PFSK-1 (cell line): Measurements from ENCODE around the gene PPFIBP2.

Experiments
- FOXP2 ChIP-seq: optimal IDR thresholded peaks from 2 replicates; pipeline ENCODE3; 2011; ENCODE audit warnings: borderline replicate concordance, control low read depth, inconsistent platforms; ENCODE audit not compliant: insufficient read depth; ENCODE audit errors: extremely low read length, extremely low read depth
- POLR2AphosphoS5 ChIP-seq: IDR thresholded peaks from 2 replicates; pipeline ENCODE4 v1.6.1; 2012; ENCODE audit warnings: low read depth, mild to moderate bottlenecking, control low read depth, low read length, moderate library complexity
- REST ChIP-seq, 2 experiments: IDR thresholded peaks; 2 replicates each; pipeline versions ENCODE4 v1.6.1 to v1.8.0; 2011 to 2012; ENCODE audit warnings: low read depth in 2 of 2, low read length in 2 of 2, control low read depth in 1 of 2, inconsistent platforms in 1 of 2, mild to moderate bottlenecking in 1 of 2, moderate library complexity in 1 of 2; ENCODE audit not compliant: insufficient read depth in 1 of 2
- SIN3A ChIP-seq: IDR thresholded peaks from 2 replicates; pipeline ENCODE4 v1.6.1; 2012; ENCODE audit warnings: mild to moderate bottlenecking, low read length, moderate library complexity, borderline replicate concordance; ENCODE audit not compliant: insufficient read depth
- TAF1 ChIP-seq: IDR thresholded peaks from 2 replicates; pipeline ENCODE4 v1.6.1; 2012; ENCODE audit warnings: low read length, control low read depth, borderline replicate concordance; ENCODE audit not compliant: insufficient read depth

PPFIBP2 gene

GRCh38 chr11:7570241-7570640 is 56.4 kb downstream of the PPFIBP2 start:
- TF ChIP-seq TAF1: no peak
- TF ChIP-seq SIN3A: no peak
- TF ChIP-seq POLR2AphosphoS5: no peak
- TF ChIP-seq FOXP2: no peak
- TF ChIP-seq REST (IDR thresholded peaks at IDR 0.05; ENCODE audit: insufficient read depth in 1 of 2, low read depth in 2 of 2, low read length in 2 of 2): no peak

- no peak for TF ChIP-seq POLR2AphosphoS5
- TF ChIP-seq SIN3A: no peak
- TF ChIP-seq REST (IDR thresholded peaks at IDR 0.05; ENCODE audit: insufficient read depth in 1 of 2, low read depth in 2 of 2, low read length in 2 of 2): no peak
- no peak for TF ChIP-seq TAF1
- no peak for TF ChIP-seq FOXP2
These were observed 57.2 kb downstream of the PPFIBP2 start for GRCh38 chr11:7570938-7571521.

- no peak for TF ChIP-seq POLR2AphosphoS5
- TF ChIP-seq FOXP2: no peak
- TF ChIP-seq TAF1: no peak
- no peak for TF ChIP-seq REST (IDR thresholded peaks at IDR 0.05; ENCODE audit: insufficient read depth in 1 of 2, low read depth in 2 of 2, low read length in 2 of 2)
- no peak for TF ChIP-seq SIN3A
These were observed 57.8 kb downstream of the PPFIBP2 start for GRCh38 chr11:7571640-7572000.

GRCh38 chr11:7572001-7572712 is 58.4 kb downstream of the PPFIBP2 start:
- TF ChIP-seq POLR2AphosphoS5 (no peak), FOXP2 (no peak), REST (IDR thresholded peaks at IDR 0.05; ENCODE audit: insufficient read depth in 1 of 2, low read depth in 2 of 2, low read length in 2 of 2) (no peak)
